ENCODE results near the gene SMARCA2. TPM values are rescaled to one million over a fixed set of nuclear protein-coding genes. Genes with fewer than 3 reads are reported as not detected.

Gene SMARCA2
- total RNA-seq, 1 donor from 2014 or later = 110 TPM

- H3K36me3 Mint-ChIP-seq (ENCODE audit: unreplicated experiment) = peaks cover 34% of the 10 kb centered on the region
- H3K27me3 Mint-ChIP-seq (ENCODE audit: unreplicated experiment) = no peaks in the 10 kb centered on the region
- H3K4me3 Mint-ChIP-seq (ENCODE audit: unreplicated experiment) = no peak overlapping the region
- TF ChIP-seq, protein P1, sequence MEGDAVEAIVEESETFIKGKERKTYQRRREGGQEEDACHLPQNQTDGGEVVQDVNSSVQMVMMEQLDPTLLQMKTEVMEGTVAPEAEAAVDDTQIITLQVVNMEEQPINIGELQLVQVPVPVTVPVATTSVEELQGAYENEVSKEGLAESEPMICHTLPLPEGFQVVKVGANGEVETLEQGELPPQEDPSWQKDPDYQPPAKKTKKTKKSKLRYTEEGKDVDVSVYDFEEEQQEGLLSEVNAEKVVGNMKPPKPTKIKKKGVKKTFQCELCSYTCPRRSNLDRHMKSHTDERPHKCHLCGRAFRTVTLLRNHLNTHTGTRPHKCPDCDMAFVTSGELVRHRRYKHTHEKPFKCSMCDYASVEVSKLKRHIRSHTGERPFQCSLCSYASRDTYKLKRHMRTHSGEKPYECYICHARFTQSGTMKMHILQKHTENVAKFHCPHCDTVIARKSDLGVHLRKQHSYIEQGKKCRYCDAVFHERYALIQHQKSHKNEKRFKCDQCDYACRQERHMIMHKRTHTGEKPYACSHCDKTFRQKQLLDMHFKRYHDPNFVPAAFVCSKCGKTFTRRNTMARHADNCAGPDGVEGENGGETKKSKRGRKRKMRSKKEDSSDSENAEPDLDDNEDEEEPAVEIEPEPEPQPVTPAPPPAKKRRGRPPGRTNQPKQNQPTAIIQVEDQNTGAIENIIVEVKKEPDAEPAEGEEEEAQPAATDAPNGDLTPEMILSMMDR (IDR thresholded peaks at IDR 0.05) = no peak
- peaks cover 19% of the 10 kb centered on the region for H3K4me1 Mint-ChIP-seq (ENCODE audit: unreplicated experiment)
- no peaks in the 10 kb centered on the region for H3K9me3 Mint-ChIP-seq (ENCODE audit: unreplicated experiment)
- H3K27ac Mint-ChIP-seq (ENCODE audit: unreplicated experiment) = no peak overlapping the region
- DNase-seq (ENCODE audit: extremely low spot score, unreplicated experiment) = no peak
Measured at GRCh38 chr9:2164268-2164667, 149.1 kb downstream of the SMARCA2 start.

DNA sequence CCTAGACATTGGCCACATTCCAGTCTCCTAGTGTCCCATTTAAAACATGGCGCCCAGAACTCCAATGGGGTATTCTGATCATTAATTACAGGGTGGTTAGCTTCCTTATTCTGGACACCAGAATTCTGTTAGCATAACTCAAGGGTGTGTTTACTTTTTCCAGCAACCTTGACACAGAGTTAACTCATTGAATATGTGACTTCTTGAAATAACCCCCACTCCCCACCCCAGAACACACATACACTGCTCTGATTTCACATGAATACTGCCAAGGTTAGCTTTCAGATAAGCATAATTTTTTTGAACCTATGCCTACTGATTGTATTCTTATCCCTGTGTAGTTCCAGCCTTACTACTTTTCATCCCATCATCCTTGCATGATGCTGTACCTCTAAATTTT, 151.1 kb downstream of the SMARCA2 start:
- peaks cover 40% of the 10 kb centered on the region for H3K36me3 Mint-ChIP-seq (ENCODE audit: unreplicated experiment)
- no peak overlapping the region for H3K27ac Mint-ChIP-seq (ENCODE audit: unreplicated experiment)
- H3K27me3 Mint-ChIP-seq (ENCODE audit: unreplicated experiment) = no peaks in the 10 kb centered on the region
- H3K4me1 Mint-ChIP-seq (ENCODE audit: unreplicated experiment) = peaks cover 4% of the 10 kb centered on the region
- no peak overlapping the region for H3K4me3 Mint-ChIP-seq (ENCODE audit: unreplicated experiment)
- no peak for DNase-seq (ENCODE audit: extremely low spot score, unreplicated experiment)
- H3K9me3 Mint-ChIP-seq (ENCODE audit: unreplicated experiment) = no peaks in the 10 kb centered on the region
- TF ChIP-seq, protein P1 (IDR thresholded peaks at IDR 0.05) = no peak

DNA sequence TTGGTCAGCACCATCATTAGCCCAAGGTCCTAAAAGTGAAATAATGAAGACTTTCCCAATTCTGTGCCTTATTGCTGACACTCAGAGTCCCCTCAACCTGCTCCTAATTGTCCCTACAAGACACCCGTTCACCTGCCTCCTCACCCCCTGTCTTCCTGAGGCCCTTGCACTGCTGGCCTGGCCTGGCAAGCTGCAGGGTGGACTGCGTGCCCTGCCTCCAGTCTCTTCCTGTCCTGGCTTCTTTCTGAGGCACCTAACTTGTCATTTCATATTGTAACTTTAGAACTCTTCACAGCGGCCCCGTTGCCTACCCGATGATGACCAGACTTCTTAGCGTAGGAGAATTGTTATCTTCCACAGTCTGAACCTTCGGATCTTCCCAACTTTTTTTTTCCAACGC, 153.9 kb downstream of the SMARCA2 start:
- H3K4me1 Mint-ChIP-seq (ENCODE audit: unreplicated experiment) = peaks cover 2% of the 10 kb centered on the region
- H3K4me3 Mint-ChIP-seq (ENCODE audit: unreplicated experiment) = no peak overlapping the region
- H3K27me3 Mint-ChIP-seq (ENCODE audit: unreplicated experiment) = no peaks in the 10 kb centered on the region
- H3K9me3 Mint-ChIP-seq (ENCODE audit: unreplicated experiment) = no peaks in the 10 kb centered on the region
- H3K36me3 Mint-ChIP-seq (ENCODE audit: unreplicated experiment) = peaks cover 43% of the 10 kb centered on the region
- H3K27ac Mint-ChIP-seq (ENCODE audit: unreplicated experiment) = no peak overlapping the region
- no peak for DNase-seq (ENCODE audit: extremely low spot score, unreplicated experiment)
- TF ChIP-seq, protein P1 (IDR thresholded peaks at IDR 0.05) = no peak

GRCh38 chr9:2170722-2171121, 155.6 kb downstream of the SMARCA2 start:
- DNase-seq (ENCODE audit: extremely low spot score, unreplicated experiment) = no peak
- Mint-ChIP-seq H3K27ac (ENCODE audit: unreplicated experiment) (no peak overlapping the region), H3K27me3 (ENCODE audit: unreplicated experiment) (no peaks in the 10 kb centered on the region), H3K9me3 (ENCODE audit: unreplicated experiment) (no peaks in the 10 kb centered on the region), H3K4me1 (ENCODE audit: unreplicated experiment) (peaks cover 2% of the 10 kb centered on the region), H3K36me3 (ENCODE audit: unreplicated experiment) (peaks cover 36% of the 10 kb centered on the region), H3K4me3 (ENCODE audit: unreplicated experiment) (no peak overlapping the region)
- TF ChIP-seq, protein P1 (IDR thresholded peaks at IDR 0.05) = no peak

- TF ChIP-seq, protein P1 (IDR thresholded peaks at IDR 0.05) = no peak
- H3K27me3 Mint-ChIP-seq (ENCODE audit: unreplicated experiment) = no peaks in the 10 kb centered on the region
- no peak overlapping the region for H3K4me3 Mint-ChIP-seq (ENCODE audit: unreplicated experiment)
- H3K4me1 Mint-ChIP-seq (ENCODE audit: unreplicated experiment) = no peaks in the 10 kb centered on the region
- H3K27ac Mint-ChIP-seq (ENCODE audit: unreplicated experiment) = no peak overlapping the region
- no peaks in the 10 kb centered on the region for H3K9me3 Mint-ChIP-seq (ENCODE audit: unreplicated experiment)
- DNase-seq (ENCODE audit: extremely low spot score, unreplicated experiment) = no peak
- peaks cover 28% of the 10 kb centered on the region for H3K36me3 Mint-ChIP-seq (ENCODE audit: unreplicated experiment)
Measured at GRCh38 chr9:2173170-2173569, 158.0 kb downstream of the SMARCA2 start.
